Naive thymus-derived CD4-positive, alpha-beta T cell (primary cell): ENCODE results near the gene ACSL5. TPM values are rescaled to one million over a fixed set of nuclear protein-coding genes. Genes with fewer than 3 reads are reported as not detected.
A peak's percentile ranks its signal among the peaks of the same experiment; 100 is the strongest.

ENCODE experiments used
- ATAC-seq: fragments of 150-1000 bp; cut with Tn5 transposase; 2 replicates; pipeline ENCODE4 v1.10.0; 2021; ENCODE audit warnings: mild to moderate bottlenecking, moderate library complexity
- CTCF ChIA-PET: fragments of 350-600 bp; sonication (Branson Sonifier 250); formaldehyde crosslinking; loops from one replicate; lab custom pipeline; 2021; ENCODE audit warnings: antibody characterized with exemption; lab: Charles Lee
- POLR2A ChIA-PET: fragments of 350-600 bp; sonication (Branson Sonifier 250); formaldehyde crosslinking; loops from one replicate; lab custom pipeline; 2021; ENCODE audit warnings: antibody characterized with exemption, inconsistent platforms; lab: Charles Lee
- DNase-seq, 9 donors: peaks; one replicate each; pipeline versions ENCODE4 v3.0.0 to v3.0.0-alpha.2; 2020 to 2022; ENCODE audit warnings: mixed read lengths in 1 of 9
- H3K27ac ChIP-seq: one replicate; pipeline ENCODE4 v1.7.0; 2013; ENCODE audit warnings: mild to moderate bottlenecking, low read depth, low read length, moderate library complexity
- H3K27me3 ChIP-seq, 2 donors: one replicate each; pipeline ENCODE4 v1.7.0; 2013; ENCODE audit warnings: low read length in 2 of 2, mild to moderate bottlenecking in 2 of 2, moderate library complexity in 2 of 2; ENCODE audit not compliant: control insufficient read depth in 2 of 2, insufficient read depth in 2 of 2
- H3K36me3 ChIP-seq, 3 experiments: 1 replicate in 2 of 3; 2 replicates in 1 of 3; pipeline ENCODE4 v1.7.0; 2013; ENCODE audit warnings: low read length in 3 of 3, mild to moderate bottlenecking in 3 of 3, moderate library complexity in 1 of 3; ENCODE audit not compliant: insufficient read depth in 3 of 3, control insufficient read depth in 2 of 3
- H3K4me1 ChIP-seq, 2 donors: one replicate each; pipeline ENCODE4 v1.7.0; 2013; ENCODE audit warnings: low read length in 2 of 2, mild to moderate bottlenecking in 2 of 2, moderate library complexity in 1 of 2; ENCODE audit not compliant: control insufficient read depth in 2 of 2, insufficient read depth in 2 of 2
- H3K4me3 ChIP-seq: 2 replicates; pipeline ENCODE4 v1.7.0; 2013; ENCODE audit warnings: mild to moderate bottlenecking, low read length
- H3K9me3 ChIP-seq, 3 experiments: 1 replicate in 2 of 3; 2 replicates in 1 of 3; pipeline ENCODE4 v1.7.0; 2013; ENCODE audit warnings: low read length in 3 of 3; ENCODE audit not compliant: control insufficient read depth in 2 of 3
- H3K27ac Mint-ChIP-seq, 9 donors: one replicate each; pipeline ENCODE4 v1.8.0; 2020 to 2022; ENCODE audit warnings: mixed read lengths in 9 of 9, mild to moderate bottlenecking in 8 of 9, moderate library complexity in 5 of 9, inconsistent platforms in 2 of 9
- H3K27me3 Mint-ChIP-seq, 5 donors: one replicate each; pipeline ENCODE4 v1.8.0; 2021 to 2022; ENCODE audit warnings: mixed read lengths in 5 of 5, mild to moderate bottlenecking in 1 of 5
- H3K36me3 Mint-ChIP-seq, 5 donors: one replicate each; pipeline ENCODE4 v1.8.0; 2020 to 2022; ENCODE audit warnings: mixed read lengths in 5 of 5, mild to moderate bottlenecking in 3 of 5, inconsistent platforms in 1 of 5
- H3K4me1 Mint-ChIP-seq, 7 donors: one replicate each; pipeline ENCODE4 v1.8.0; 2020 to 2022; ENCODE audit warnings: mixed read lengths in 7 of 7, mild to moderate bottlenecking in 3 of 7, inconsistent platforms in 1 of 7
- H3K4me3 Mint-ChIP-seq, 10 donors: one replicate each; pipeline ENCODE4 v1.8.0; 2020 to 2022; ENCODE audit warnings: mild to moderate bottlenecking in 10 of 10, mixed read lengths in 10 of 10, moderate library complexity in 6 of 10, inconsistent platforms in 2 of 10
- H3K9me3 Mint-ChIP-seq, 11 donors: one replicate each; pipeline ENCODE4 v1.8.0; 2020 to 2022; ENCODE audit warnings: mixed read lengths in 11 of 11, mild to moderate bottlenecking in 4 of 11, inconsistent platforms in 1 of 11, moderate library complexity in 1 of 11
- intact Hi-C, 2 donors: fragments of 100-400 bp; cut with micrococcal nuclease; formaldehyde crosslinking; loops; one replicate each; pipeline ENCODE4 v1.15.1; 2023
- polyA plus RNA-seq, 2 donors: library from polyadenylated mRNA; unstranded; fragments of 300-500 nt; fragmentation: Illumina TruSeq; gene quantifications; one replicate each; pipeline ENCODE4 v1.2.3, GENCODE V29; 2021
- total RNA-seq, 6 experiments: library from RNA in 5 of 6; stranded (reverse) in 5 of 6; gene quantifications; 1 replicate in 5 of 6; 2 replicates in 1 of 6; pipeline ENCODE4 v1.2.3 and lab custom pipeline; 2021 to 2026

The ACSL5 gene
- total and polyA plus RNA-seq, 7 experiments from 2014 or later: 30.3 to 72.5 (median 39.7) TPM

DNA sequence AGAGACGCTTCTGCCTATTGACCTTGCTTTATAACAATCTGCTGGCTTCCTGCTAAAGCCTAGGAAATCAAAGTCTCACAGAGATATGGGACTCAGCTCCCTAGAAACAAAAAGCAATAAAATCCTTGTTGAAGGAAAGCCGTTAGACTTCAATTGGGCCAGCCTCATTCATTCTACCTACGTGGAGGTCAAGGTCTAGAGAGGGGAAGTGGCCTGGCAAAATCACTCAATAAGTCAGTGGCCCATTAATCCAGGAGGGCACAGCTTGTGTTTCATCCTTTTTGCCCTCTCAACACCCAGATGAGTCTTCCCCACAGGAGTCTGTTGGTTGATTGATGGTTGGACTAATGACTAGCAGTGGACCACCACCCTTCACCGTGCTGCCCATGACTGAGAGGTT, 40.5 kb upstream of the ACSL5 start:
- peaks cover 2 to 11% (median 4%) of the 10 kb centered on the region in 7 donors for H3K4me1 Mint-ChIP-seq
- no peaks in the 10 kb centered on the region for H3K9me3 Mint-ChIP-seq
- no peaks in the 10 kb centered on the region for H3K36me3 Mint-ChIP-seq
- intact Hi-C loops: no loop called here
- no peaks in the 10 kb centered on the region for H3K9me3 ChIP-seq
- no peaks in the 10 kb centered on the region for H3K27me3 ChIP-seq
- CTCF ChIA-PET: no interaction called here
- POLR2A ChIA-PET: no interaction called here
- H3K27ac ChIP-seq: no peak overlapping the region
- H3K27me3 Mint-ChIP-seq: peaks cover 0 to 11% (median 10%) of the 10 kb centered on the region in 5 donors
- no peak overlapping the region for H3K27ac Mint-ChIP-seq
- H3K4me3 Mint-ChIP-seq: no peak overlapping the region
- DNase-seq: no peak
- no peak overlapping the region for H3K4me3 ChIP-seq
- H3K4me1 ChIP-seq: no peaks in the 10 kb centered on the region
- no peak for ATAC-seq
- H3K36me3 ChIP-seq: no peaks in the 10 kb centered on the region

GRCh38 chr10:112335111-112335867, 38.6 kb upstream of the ACSL5 start:
- DNase-seq (no peak), ATAC-seq (peak; percentile 63)
- intact Hi-C loops: no loop called here
- H3K4me1 Mint-ChIP-seq: peaks cover 0 to 11% (median 4%) of the 10 kb centered on the region in 7 donors
- ChIA-PET CTCF (no interaction called here), POLR2A (no interaction called here)
- H3K27me3 Mint-ChIP-seq: peaks cover 0 to 13% (median 10%) of the 10 kb centered on the region in 5 donors
- Histone ChIP-seq H3K36me3 (no peaks in the 10 kb centered on the region), H3K9me3 (no peaks in the 10 kb centered on the region), H3K4me3 (no peak overlapping the region), H3K4me1 (no peaks in the 10 kb centered on the region), H3K27me3 (no peaks in the 10 kb centered on the region), H3K27ac (no peak overlapping the region)
- H3K27ac Mint-ChIP-seq: peak overlapping the region in 1 of 9 donors; percentile 4
- no peak overlapping the region for H3K4me3 Mint-ChIP-seq
- H3K9me3 Mint-ChIP-seq: no peaks in the 10 kb centered on the region
- no peaks in the 10 kb centered on the region for H3K36me3 Mint-ChIP-seq

GRCh38 chr10:112335868-112336265, 38.0 kb upstream of the ACSL5 start:
- ATAC-seq (peak; percentile 8), DNase-seq (no peak)
- Histone ChIP-seq H3K36me3 (no peaks in the 10 kb centered on the region), H3K9me3 (no peaks in the 10 kb centered on the region), H3K27ac (no peak overlapping the region), H3K4me3 (no peak overlapping the region), H3K27me3 (no peaks in the 10 kb centered on the region), H3K4me1 (no peaks in the 10 kb centered on the region)
- ChIA-PET CTCF (no interaction called here), POLR2A (no interaction called here)
- H3K4me1 Mint-ChIP-seq: peaks cover 0 to 11% (median 4%) of the 10 kb centered on the region in 7 donors
- H3K4me3 Mint-ChIP-seq: peak overlapping the region in 1 of 10 donors; percentile 38
- intact Hi-C loops: no loop called here
- no peaks in the 10 kb centered on the region for H3K9me3 Mint-ChIP-seq
- H3K36me3 Mint-ChIP-seq: no peaks in the 10 kb centered on the region
- peak overlapping the region in 2 of 9 donors; percentile 4 to 36 for H3K27ac Mint-ChIP-seq
- peaks cover 0 to 13% (median 10%) of the 10 kb centered on the region in 5 donors for H3K27me3 Mint-ChIP-seq

- intact Hi-C loops: no loop called here
- CTCF ChIA-PET: no interaction called here
- H3K4me3 Mint-ChIP-seq: no peak overlapping the region
These were observed 37.2 kb upstream of the ACSL5 start for GRCh38 chr10:112336556-112337201.

DNA sequence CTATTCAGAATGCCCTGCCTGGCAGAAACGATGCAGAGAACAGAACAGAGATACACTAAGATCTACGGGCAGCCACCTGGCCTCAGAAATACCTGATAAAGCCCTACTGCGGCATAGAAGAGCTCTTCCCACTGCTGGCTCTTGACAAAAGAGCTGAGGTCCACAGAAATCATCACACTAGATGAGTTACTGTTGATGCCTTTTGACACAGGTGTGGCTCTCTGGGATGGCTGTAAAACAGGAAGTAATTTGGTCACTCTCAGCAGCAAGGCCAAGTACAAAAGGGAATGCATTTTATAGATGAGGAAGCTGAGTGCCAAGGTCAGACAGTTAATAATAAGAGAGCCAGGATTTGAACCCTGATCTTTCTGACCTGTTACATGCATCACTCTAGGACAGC, 35.0 kb upstream of the ACSL5 start:
- Mint-ChIP-seq H3K27ac (no peak overlapping the region), H3K9me3 (no peaks in the 10 kb centered on the region), H3K36me3 (no peaks in the 10 kb centered on the region), H3K27me3 (peaks cover 0 to 13% (median 6%) of the 10 kb centered on the region in 5 donors), H3K4me3 (no peak overlapping the region), H3K4me1 (peaks cover 0 to 11% (median 4%) of the 10 kb centered on the region in 7 donors)
- Histone ChIP-seq H3K27me3 (no peaks in the 10 kb centered on the region), H3K27ac (no peak overlapping the region), H3K4me1 (no peaks in the 10 kb centered on the region), H3K9me3 (no peaks in the 10 kb centered on the region), H3K36me3 (no peaks in the 10 kb centered on the region), H3K4me3 (no peak overlapping the region)
- CTCF ChIA-PET: no interaction called here
- POLR2A ChIA-PET: no interaction called here
- no peak for ATAC-seq
- intact Hi-C loops: no loop called here
- DNase-seq: no peak

More at GRCh38 chr10:112336556-112337201, 37.2 kb upstream of the ACSL5 start:
- H3K4me1 Mint-ChIP-seq: peaks cover 0 to 11% (median 4%) of the 10 kb centered on the region in 7 donors
- H3K4me3 ChIP-seq: no peak overlapping the region
- no peak for DNase-seq
- H3K4me1 ChIP-seq: no peaks in the 10 kb centered on the region
- no peaks in the 10 kb centered on the region for H3K36me3 ChIP-seq
- no peak for ATAC-seq
- no peaks in the 10 kb centered on the region for H3K9me3 Mint-ChIP-seq
- no peaks in the 10 kb centered on the region for H3K36me3 Mint-ChIP-seq
- H3K27ac Mint-ChIP-seq: no peak overlapping the region
- POLR2A ChIA-PET: no interaction called here
- H3K27ac ChIP-seq: no peak overlapping the region
- no peaks in the 10 kb centered on the region for H3K9me3 ChIP-seq
- H3K27me3 ChIP-seq: no peaks in the 10 kb centered on the region
- H3K27me3 Mint-ChIP-seq: peaks cover 0 to 13% (median 6%) of the 10 kb centered on the region in 5 donors

DNA sequence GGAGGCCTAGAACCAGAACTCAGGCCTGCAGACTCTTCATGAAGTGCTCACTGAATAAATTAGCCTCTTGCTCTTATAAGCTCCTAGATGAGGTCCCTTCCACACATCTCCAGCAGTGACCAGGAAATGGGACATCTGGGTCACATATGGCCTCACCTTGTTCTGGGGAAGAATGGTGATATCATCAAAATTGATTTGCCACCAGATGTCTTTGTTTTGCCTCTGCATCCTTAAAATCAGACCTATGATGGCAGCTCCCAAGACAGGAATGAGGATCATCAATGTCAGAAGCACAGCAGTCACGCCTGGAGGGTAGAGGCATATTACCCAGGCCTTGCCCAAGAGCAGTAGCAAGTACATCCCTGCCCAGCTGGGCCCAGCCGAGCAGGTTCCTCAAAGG, 33.3 kb upstream of the ACSL5 start:
- ChIA-PET POLR2A (no interaction called here), CTCF (no interaction called here)
- Mint-ChIP-seq H3K27me3 (peaks cover 0 to 10% (median 6%) of the 10 kb centered on the region in 5 donors), H3K27ac (no peak overlapping the region), H3K4me1 (peaks cover 0 to 8% (median 4%) of the 10 kb centered on the region in 7 donors), H3K4me3 (no peak overlapping the region), H3K9me3 (no peaks in the 10 kb centered on the region), H3K36me3 (no peaks in the 10 kb centered on the region)
- H3K27me3 ChIP-seq: no peaks in the 10 kb centered on the region
- ATAC-seq (no peak), DNase-seq (no peak)
- no peaks in the 10 kb centered on the region for H3K36me3 ChIP-seq
- intact Hi-C loops: no loop called here
- no peaks in the 10 kb centered on the region for H3K9me3 ChIP-seq
- no peak overlapping the region for H3K27ac ChIP-seq
- H3K4me3 ChIP-seq: no peak overlapping the region
- no peaks in the 10 kb centered on the region for H3K4me1 ChIP-seq
